ENCODE measurements around the gene EPM2A. TPM values are rescaled to one million over a fixed set of nuclear protein-coding genes. Genes with fewer than 3 reads are reported as not detected.

The EPM2A gene
- total and polyA plus RNA-seq, 2 experiments from 2014 or later = 3.7 to 17.8 TPM

DNA sequence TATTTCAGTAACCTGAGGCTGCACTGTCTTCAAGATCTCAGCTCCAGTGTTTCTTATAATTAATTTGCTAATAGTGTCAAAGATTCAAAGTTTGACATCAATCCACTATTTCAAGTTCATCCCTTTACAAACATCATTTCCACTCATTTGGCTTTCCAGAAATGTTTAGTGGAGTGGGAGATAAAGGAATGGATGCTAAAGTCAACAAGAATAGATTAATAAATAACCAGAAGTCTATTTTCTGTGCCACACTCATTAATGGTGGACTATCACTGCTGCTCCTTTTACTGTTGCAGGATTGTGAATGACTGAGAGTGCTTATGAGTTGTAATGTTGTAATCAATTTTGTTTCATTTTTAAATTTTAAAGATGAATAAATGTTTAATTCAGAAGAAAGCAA lies 28.4 kb upstream of the EPM2A start (continued):
- TF ChIP-seq, protein P1, sequence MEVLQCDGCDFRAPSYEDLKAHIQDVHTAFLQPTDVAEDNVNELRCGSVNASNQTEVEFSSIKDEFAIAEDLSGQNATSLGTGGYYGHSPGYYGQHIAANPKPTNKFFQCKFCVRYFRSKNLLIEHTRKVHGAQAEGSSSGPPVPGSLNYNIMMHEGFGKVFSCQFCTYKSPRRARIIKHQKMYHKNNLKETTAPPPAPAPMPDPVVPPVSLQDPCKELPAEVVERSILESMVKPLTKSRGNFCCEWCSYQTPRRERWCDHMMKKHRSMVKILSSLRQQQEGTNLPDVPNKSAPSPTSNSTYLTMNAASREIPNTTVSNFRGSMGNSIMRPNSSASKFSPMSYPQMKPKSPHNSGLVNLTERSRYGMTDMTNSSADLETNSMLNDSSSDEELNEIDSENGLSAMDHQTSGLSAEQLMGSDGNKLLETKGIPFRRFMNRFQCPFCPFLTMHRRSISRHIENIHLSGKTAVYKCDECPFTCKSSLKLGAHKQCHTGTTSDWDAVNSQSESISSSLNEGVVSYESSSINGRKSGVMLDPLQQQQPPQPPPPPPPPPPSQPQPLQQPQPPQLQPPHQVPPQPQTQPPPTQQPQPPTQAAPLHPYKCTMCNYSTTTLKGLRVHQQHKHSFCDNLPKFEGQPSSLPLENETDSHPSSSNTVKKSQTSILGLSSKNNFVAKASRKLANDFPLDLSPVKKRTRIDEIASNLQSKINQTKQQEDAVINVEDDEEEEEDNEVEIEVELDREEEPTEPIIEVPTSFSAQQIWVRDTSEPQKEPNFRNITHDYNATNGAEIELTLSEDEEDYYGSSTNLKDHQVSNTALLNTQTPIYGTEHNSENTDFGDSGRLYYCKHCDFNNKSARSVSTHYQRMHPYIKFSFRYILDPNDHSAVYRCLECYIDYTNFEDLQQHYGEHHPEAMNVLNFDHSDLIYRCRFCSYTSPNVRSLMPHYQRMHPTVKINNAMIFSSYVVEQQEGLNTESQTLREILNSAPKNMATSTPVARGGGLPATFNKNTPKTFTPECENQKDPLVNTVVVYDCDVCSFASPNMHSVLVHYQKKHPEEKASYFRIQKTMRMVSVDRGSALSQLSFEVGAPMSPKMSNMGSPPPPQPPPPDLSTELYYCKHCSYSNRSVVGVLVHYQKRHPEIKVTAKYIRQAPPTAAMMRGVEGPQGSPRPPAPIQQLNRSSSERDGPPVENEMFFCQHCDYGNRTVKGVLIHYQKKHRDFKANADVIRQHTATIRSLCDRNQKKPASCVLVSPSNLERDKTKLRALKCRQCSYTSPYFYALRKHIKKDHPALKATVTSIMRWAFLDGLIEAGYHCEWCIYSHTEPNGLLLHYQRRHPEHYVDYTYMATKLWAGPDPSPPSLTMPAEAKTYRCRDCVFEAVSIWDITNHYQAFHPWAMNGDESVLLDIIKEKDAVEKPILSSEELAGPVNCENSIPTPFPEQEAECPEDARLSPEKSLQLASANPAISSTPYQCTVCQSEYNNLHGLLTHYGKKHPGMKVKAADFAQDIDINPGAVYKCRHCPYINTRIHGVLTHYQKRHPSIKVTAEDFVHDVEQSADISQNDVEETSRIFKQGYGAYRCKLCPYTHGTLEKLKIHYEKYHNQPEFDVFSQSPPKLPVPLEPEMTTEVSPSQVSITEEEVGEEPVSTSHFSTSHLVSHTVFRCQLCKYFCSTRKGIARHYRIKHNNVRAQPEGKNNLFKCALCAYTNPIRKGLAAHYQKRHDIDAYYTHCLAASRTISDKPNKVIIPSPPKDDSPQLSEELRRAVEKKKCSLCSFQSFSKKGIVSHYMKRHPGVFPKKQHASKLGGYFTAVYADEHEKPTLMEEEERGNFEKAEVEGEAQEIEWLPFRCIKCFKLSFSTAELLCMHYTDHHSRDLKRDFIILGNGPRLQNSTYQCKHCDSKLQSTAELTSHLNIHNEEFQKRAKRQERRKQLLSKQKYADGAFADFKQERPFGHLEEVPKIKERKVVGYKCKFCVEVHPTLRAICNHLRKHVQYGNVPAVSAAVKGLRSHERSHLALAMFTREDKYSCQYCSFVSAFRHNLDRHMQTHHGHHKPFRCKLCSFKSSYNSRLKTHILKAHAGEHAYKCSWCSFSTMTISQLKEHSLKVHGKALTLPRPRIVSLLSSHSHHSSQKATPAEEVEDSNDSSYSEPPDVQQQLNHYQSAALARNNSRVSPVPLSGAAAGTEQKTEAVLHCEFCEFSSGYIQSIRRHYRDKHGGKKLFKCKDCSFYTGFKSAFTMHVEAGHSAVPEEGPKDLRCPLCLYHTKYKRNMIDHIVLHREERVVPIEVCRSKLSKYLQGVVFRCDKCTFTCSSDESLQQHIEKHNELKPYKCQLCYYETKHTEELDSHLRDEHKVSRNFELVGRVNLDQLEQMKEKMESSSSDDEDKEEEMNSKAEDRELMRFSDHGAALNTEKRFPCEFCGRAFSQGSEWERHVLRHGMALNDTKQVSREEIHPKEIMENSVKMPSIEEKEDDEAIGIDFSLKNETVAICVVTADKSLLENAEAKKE (CRISPR knock-in tag; IDR thresholded peaks at IDR 0.05) = no peak
- TF ChIP-seq STAT1 (IDR thresholded peaks at IDR 0.05; ENCODE audit: unreplicated experiment) (no peak), POLR2AphosphoS5 (IDR thresholded peaks at IDR 0.05; ENCODE audit: low read depth) (no peak), NANOG (IDR thresholded peaks at IDR 0.05; ENCODE audit: borderline replicate concordance) (no peak), ZNF114 (CRISPR knock-in tag; IDR thresholded peaks at IDR 0.05) (no peak), JUNB (IDR thresholded peaks at IDR 0.05; ENCODE audit: unreplicated experiment) (no peak)
- TF ChIP-seq, protein P2, sequence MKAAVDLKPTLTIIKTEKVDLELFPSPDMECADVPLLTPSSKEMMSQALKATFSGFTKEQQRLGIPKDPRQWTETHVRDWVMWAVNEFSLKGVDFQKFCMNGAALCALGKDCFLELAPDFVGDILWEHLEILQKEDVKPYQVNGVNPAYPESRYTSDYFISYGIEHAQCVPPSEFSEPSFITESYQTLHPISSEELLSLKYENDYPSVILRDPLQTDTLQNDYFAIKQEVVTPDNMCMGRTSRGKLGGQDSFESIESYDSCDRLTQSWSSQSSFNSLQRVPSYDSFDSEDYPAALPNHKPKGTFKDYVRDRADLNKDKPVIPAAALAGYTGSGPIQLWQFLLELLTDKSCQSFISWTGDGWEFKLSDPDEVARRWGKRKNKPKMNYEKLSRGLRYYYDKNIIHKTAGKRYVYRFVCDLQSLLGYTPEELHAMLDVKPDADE (IDR thresholded peaks at IDR 0.05) = no peak
- TF ChIP-seq, protein P3, sequence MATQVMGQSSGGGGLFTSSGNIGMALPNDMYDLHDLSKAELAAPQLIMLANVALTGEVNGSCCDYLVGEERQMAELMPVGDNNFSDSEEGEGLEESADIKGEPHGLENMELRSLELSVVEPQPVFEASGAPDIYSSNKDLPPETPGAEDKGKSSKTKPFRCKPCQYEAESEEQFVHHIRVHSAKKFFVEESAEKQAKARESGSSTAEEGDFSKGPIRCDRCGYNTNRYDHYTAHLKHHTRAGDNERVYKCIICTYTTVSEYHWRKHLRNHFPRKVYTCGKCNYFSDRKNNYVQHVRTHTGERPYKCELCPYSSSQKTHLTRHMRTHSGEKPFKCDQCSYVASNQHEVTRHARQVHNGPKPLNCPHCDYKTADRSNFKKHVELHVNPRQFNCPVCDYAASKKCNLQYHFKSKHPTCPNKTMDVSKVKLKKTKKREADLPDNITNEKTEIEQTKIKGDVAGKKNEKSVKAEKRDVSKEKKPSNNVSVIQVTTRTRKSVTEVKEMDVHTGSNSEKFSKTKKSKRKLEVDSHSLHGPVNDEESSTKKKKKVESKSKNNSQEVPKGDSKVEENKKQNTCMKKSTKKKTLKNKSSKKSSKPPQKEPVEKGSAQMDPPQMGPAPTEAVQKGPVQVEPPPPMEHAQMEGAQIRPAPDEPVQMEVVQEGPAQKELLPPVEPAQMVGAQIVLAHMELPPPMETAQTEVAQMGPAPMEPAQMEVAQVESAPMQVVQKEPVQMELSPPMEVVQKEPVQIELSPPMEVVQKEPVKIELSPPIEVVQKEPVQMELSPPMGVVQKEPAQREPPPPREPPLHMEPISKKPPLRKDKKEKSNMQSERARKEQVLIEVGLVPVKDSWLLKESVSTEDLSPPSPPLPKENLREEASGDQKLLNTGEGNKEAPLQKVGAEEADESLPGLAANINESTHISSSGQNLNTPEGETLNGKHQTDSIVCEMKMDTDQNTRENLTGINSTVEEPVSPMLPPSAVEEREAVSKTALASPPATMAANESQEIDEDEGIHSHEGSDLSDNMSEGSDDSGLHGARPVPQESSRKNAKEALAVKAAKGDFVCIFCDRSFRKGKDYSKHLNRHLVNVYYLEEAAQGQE (IDR thresholded peaks at IDR 0.05; ENCODE audit: unreplicated experiment) = no peak
- TF ChIP-seq, protein P4, sequence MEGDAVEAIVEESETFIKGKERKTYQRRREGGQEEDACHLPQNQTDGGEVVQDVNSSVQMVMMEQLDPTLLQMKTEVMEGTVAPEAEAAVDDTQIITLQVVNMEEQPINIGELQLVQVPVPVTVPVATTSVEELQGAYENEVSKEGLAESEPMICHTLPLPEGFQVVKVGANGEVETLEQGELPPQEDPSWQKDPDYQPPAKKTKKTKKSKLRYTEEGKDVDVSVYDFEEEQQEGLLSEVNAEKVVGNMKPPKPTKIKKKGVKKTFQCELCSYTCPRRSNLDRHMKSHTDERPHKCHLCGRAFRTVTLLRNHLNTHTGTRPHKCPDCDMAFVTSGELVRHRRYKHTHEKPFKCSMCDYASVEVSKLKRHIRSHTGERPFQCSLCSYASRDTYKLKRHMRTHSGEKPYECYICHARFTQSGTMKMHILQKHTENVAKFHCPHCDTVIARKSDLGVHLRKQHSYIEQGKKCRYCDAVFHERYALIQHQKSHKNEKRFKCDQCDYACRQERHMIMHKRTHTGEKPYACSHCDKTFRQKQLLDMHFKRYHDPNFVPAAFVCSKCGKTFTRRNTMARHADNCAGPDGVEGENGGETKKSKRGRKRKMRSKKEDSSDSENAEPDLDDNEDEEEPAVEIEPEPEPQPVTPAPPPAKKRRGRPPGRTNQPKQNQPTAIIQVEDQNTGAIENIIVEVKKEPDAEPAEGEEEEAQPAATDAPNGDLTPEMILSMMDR (conservative IDR thresholded peaks at IDR 0.05; ENCODE audit: low read depth in 2 of 2) = no peak
